ENCODE measurements around the gene PSMD6. TPM values are rescaled to one million over a fixed set of nuclear protein-coding genes. Genes with fewer than 3 reads are reported as not detected.

The PSMD6 gene
- polyA plus RNA-seq, 3 donors, result 54.6 to 135 (median 101) TPM

DNA sequence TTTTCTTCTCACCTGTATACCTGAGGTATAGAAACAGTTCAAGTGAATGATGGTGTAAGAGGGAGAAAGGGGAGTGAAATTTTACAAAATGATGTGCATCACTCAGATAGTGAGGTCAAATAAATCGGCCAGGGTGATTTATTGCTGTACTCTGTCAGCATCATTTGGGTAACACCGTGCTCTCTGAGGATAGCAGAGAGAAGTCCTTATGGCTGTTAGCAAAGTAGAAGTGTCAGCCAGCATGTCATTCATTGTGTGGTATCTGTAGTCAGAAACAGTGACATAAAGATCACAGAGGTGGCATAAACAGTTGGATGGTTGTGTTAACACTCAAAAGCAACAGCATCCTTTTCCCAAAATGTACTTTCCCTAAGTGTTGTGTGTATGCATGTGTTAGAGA lies 53.4 kb downstream of the PSMD6 start:
- no peaks in the 10 kb centered on the region for H3K27me3 Mint-ChIP-seq (ENCODE audit: low read depth in 3 of 3)
- H3K4me3 Mint-ChIP-seq, result no peak overlapping the region
- intact Hi-C loops (cut with micrococcal nuclease), result loop anchor here in 1 of 2 donors (5.0 kb wide), 1 partner anchor 38 kb away; no protein-coding TSS in a partner anchor
- Histone ChIP-seq H3K9ac (ENCODE audit: insufficient read depth, low read length, poor library complexity, severe bottlenecking) (no peak overlapping the region), H3K4me1 (ENCODE audit: control insufficient read depth in 1 of 2, insufficient read depth in 2 of 2, low read length in 2 of 2) (peaks cover 48 to 56% of the 10 kb centered on the region in 2 donors), H3K36me3 (replicated peaks in 1 of 2; ENCODE audit: control insufficient read depth in 1 of 2, insufficient read depth in 2 of 2, low read length in 2 of 2) (peaks cover 0 to 18% of the 10 kb centered on the region in 2 donors), H2AFZ (ENCODE audit: insufficient read depth, low read depth, low read length, poor library complexity, severe bottlenecking) (no peak overlapping the region), H3K4me2 (replicated peaks; ENCODE audit: extremely low read depth, low read length, poor library complexity, severe bottlenecking) (no peak overlapping the region), H3K27ac (ENCODE audit: low read depth in 1 of 2, low read length in 2 of 2) (peak overlapping the region in 1 of 2 donors; percentile 52), H3K27me3 (ENCODE audit: control insufficient read depth in 2 of 2, insufficient read depth in 2 of 2, low read length in 2 of 2) (no peaks in the 10 kb centered on the region), H3K9me3 (replicated peaks in 1 of 2; ENCODE audit: control insufficient read depth in 1 of 2, insufficient read depth in 1 of 2, low read length in 2 of 2) (no peaks in the 10 kb centered on the region), H3K79me2 (ENCODE audit: insufficient read depth, low read length) (peaks cover 86% of the 10 kb centered on the region), H3K4me3 (replicated peaks in 1 of 3; ENCODE audit: low read depth in 2 of 3, low read length in 3 of 3) (no peak overlapping the region), H4K20me1 (ENCODE audit: insufficient read depth, low read length) (peaks cover 25% of the 10 kb centered on the region)
- TF ChIP-seq, protein P1, sequence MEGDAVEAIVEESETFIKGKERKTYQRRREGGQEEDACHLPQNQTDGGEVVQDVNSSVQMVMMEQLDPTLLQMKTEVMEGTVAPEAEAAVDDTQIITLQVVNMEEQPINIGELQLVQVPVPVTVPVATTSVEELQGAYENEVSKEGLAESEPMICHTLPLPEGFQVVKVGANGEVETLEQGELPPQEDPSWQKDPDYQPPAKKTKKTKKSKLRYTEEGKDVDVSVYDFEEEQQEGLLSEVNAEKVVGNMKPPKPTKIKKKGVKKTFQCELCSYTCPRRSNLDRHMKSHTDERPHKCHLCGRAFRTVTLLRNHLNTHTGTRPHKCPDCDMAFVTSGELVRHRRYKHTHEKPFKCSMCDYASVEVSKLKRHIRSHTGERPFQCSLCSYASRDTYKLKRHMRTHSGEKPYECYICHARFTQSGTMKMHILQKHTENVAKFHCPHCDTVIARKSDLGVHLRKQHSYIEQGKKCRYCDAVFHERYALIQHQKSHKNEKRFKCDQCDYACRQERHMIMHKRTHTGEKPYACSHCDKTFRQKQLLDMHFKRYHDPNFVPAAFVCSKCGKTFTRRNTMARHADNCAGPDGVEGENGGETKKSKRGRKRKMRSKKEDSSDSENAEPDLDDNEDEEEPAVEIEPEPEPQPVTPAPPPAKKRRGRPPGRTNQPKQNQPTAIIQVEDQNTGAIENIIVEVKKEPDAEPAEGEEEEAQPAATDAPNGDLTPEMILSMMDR (IDR thresholded peaks at IDR 0.05), result no peak
- peaks cover 17 to 23% of the 10 kb centered on the region in 2 donors for H3K36me3 Mint-ChIP-seq
- peak overlapping the region in 2 of 7 donors; percentile 14 to 82 for H3K27ac Mint-ChIP-seq
- DNase-seq, result no peak
- H3K9me3 Mint-ChIP-seq, result no peaks in the 10 kb centered on the region
- H3K4me1 Mint-ChIP-seq, result peaks cover 72% of the 10 kb centered on the region
- WGBS (ENCODE audit: insufficient coverage), result 11% methylated on average over 1 of the region's 2 CpGs

DNA sequence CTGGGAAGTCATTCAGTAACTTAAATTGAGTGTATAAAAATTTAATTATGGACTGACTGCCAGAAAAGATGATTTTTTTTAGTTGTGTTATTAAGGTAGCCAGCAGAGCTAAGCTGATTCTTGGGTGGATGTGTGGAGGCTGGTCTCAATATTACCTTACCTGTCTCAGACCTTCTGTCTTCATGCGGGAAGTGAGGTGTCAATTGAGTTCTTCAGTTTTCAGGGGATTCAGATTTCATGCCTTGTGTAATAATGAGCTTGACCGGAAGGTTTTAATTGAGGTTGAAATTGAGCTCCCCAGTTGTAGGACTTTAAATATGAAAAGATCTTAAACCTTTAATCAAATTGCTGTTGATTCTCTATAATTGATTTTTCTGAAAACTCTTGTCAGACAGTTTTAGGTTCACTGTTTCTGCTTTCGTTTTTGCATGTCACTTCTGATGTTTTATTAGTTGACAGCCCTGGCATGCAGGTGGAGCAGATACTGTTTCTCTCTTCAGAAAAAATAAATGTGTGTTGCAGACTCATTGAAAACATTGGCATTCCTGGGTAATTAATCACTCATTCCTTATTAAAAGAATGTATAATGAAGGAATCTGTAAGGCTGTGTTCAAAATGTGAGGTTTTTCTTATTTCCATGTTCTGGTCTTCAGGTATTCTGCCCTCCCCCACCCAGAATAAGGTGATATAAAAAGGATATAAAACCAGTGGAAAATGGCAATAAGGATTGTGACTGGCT lies 54.5 kb downstream of the PSMD6 start:
- Histone ChIP-seq H3K4me2 (replicated peaks; ENCODE audit: extremely low read depth, low read length, poor library complexity, severe bottlenecking) (peak overlapping the region; percentile 74), H2AFZ (ENCODE audit: insufficient read depth, low read depth, low read length, poor library complexity, severe bottlenecking) (peak overlapping the region; percentile 51)
- WGBS (ENCODE audit: insufficient coverage), result 0% methylated on average over 1 of the region's 3 CpGs

More for the DNA sequence above, 54.5 kb downstream of the PSMD6 start:
- peaks cover 45 to 48% of the 10 kb centered on the region in 2 donors for H3K4me1 ChIP-seq (ENCODE audit: control insufficient read depth in 1 of 2, insufficient read depth in 2 of 2, low read length in 2 of 2)
- peak overlapping the region in 1 of 2 donors; percentile 79 for H3K27ac ChIP-seq (ENCODE audit: low read depth in 1 of 2, low read length in 2 of 2)
- no peaks in the 10 kb centered on the region for H3K27me3 ChIP-seq (ENCODE audit: control insufficient read depth in 2 of 2, insufficient read depth in 2 of 2, low read length in 2 of 2)
- peak overlapping the region; percentile 82 to 95 (median 91) for H3K27ac Mint-ChIP-seq
- intact Hi-C loops (cut with micrococcal nuclease), result loop anchor here in 1 of 2 donors (5.0 kb wide), 1 partner anchor 36 kb away; no protein-coding TSS in a partner anchor
- peak overlapping the region in 2 of 3 experiments; percentile 30 to 63 for H3K4me3 ChIP-seq (replicated peaks in 1 of 3; ENCODE audit: low read depth in 2 of 3, low read length in 3 of 3)
- peaks cover 17% of the 10 kb centered on the region in 2 donors for H3K36me3 Mint-ChIP-seq
- H3K4me1 Mint-ChIP-seq, result peaks cover 70% of the 10 kb centered on the region
- no peaks in the 10 kb centered on the region for H3K9me3 Mint-ChIP-seq
- H3K79me2 ChIP-seq (ENCODE audit: insufficient read depth, low read length), result peaks cover 84% of the 10 kb centered on the region
- no peak for DNase-seq
- H3K9me3 ChIP-seq (replicated peaks in 1 of 2; ENCODE audit: control insufficient read depth in 1 of 2, insufficient read depth in 1 of 2, low read length in 2 of 2), result no peaks in the 10 kb centered on the region
- peak overlapping the region; percentile 51 for H3K9ac ChIP-seq (ENCODE audit: insufficient read depth, low read length, poor library complexity, severe bottlenecking)
- H3K36me3 ChIP-seq (replicated peaks in 1 of 2; ENCODE audit: control insufficient read depth in 1 of 2, insufficient read depth in 2 of 2, low read length in 2 of 2), result peaks cover 0 to 18% of the 10 kb centered on the region in 2 donors
- H3K4me3 Mint-ChIP-seq, result peak overlapping the region; percentile 61 to 83
- H4K20me1 ChIP-seq (ENCODE audit: insufficient read depth, low read length), result peaks cover 25% of the 10 kb centered on the region
- no peaks in the 10 kb centered on the region for H3K27me3 Mint-ChIP-seq (ENCODE audit: low read depth in 3 of 3)
- TF ChIP-seq, protein P1 (IDR thresholded peaks at IDR 0.05), result no peak

Measured in CD14-positive monocyte (primary cell).